ENCODE measurements around the gene BICDL2. TPM values are rescaled to one million over a fixed set of nuclear protein-coding genes. Genes with fewer than 3 reads are reported as not detected.

BICDL2 gene
- total RNA-seq, 2 experiments from 2014 or later = 0.40 to 0.46 TPM

DNA sequence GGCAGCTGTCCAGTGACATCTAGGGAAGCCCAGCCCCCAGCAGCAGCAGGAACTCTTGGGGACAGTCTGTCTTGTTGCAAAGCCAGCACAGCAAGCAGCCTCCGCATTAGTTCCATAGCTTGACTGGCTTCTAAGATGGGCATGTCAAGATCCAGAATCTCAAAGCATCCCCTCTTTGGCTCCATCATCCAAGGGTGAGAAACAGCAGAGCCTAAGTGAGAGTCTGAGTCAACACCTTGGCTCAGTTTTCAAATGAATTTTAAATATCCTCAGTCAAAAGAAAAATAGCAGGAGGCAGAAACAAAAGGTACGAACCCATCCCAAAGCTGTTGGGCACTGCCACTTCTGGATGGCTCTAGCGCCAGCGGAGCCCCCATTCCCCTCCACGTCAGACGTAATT lies 21.8 kb downstream of the BICDL2 start:
- no peaks in the 10 kb centered on the region for H3K9me3 Mint-ChIP-seq
- ChIA-PET CTCF (no interaction called here), POLR2A (no interaction called here)
- peaks cover 14% of the 10 kb centered on the region for H3K4me1 Mint-ChIP-seq (ENCODE audit: low read depth)
- peaks cover 8% of the 10 kb centered on the region for H3K27me3 Mint-ChIP-seq
- intact Hi-C loops (cut with micrococcal nuclease) = no loop called here
- H3K36me3 Mint-ChIP-seq = no peaks in the 10 kb centered on the region
- no peak overlapping the region for H3K4me3 Mint-ChIP-seq
- no peak for DNase-seq
- no peak overlapping the region for H3K27ac Mint-ChIP-seq

DNA sequence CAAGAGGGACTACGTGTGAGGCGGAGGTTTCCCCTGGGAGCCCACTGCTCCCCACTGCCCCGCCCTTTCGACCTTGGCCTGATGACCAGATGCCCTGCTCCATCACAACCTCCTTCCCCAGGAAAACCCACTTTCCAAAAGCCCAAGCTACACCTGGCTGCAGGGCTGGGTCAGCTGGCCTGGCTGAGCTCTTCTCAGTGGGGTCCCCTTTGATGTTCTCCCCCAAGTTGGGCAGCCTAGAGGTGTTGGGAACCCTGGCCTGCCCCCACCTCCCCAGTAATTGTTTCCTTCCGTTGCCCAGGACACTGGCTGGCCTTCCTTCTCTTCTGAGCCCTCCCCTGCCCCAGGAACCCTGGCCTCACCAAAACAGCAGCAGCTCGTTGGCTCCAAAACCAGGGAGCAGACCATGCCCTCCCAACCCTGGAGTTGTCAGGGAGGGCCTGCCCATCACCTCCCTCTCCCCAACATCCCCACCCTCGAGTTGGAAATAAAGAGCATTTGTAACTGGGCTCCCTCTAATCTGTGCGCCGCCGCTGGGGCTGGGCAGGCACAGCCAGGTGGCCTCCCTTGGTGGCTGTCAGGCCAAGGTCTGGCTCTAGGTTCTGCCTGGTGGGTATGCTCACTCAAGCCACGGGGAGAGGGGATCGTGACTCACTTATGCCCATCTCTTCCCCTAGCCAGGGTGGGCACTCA lies 22.6 kb downstream of the BICDL2 start:
- peaks cover 7% of the 10 kb centered on the region for H3K4me1 Mint-ChIP-seq (ENCODE audit: low read depth)
- POLR2A ChIA-PET = no interaction called here
- DNase-seq = no peak
- no peak overlapping the region for H3K4me3 Mint-ChIP-seq
- no peaks in the 10 kb centered on the region for H3K9me3 Mint-ChIP-seq
- CTCF ChIA-PET = interaction anchor here (1.0 kb wide), 1 partner anchor 14 kb away, joined by 3 read pairs; no protein-coding TSS in a partner anchor
- intact Hi-C loops (cut with micrococcal nuclease) = no loop called here
- H3K36me3 Mint-ChIP-seq = no peaks in the 10 kb centered on the region
- H3K27ac Mint-ChIP-seq = peak overlapping the region; percentile 5
- peaks cover 8% of the 10 kb centered on the region for H3K27me3 Mint-ChIP-seq

DNA sequence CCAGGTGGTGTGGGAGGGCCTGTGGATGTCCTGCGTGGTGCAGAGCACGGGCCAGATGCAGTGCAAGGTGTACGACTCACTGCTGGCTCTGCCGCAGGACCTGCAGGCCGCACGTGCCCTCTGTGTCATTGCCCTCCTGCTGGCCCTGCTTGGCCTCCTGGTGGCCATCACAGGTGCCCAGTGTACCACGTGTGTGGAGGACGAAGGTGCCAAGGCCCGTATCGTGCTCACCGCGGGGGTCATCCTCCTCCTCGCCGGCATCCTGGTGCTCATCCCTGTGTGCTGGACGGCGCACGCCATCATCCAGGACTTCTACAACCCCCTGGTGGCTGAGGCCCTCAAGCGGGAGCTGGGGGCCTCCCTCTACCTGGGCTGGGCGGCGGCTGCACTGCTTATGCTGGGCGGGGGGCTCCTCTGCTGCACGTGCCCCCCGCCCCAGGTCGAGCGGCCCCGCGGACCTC lies 23.2 kb downstream of the BICDL2 start:
- no peaks in the 10 kb centered on the region for H3K9me3 Mint-ChIP-seq
- CTCF ChIA-PET = interaction anchor here (1.0 to 14.6 kb wide), 2 partner anchors 13 to 14 kb away, joined by 3 to 412 read pairs; partner anchors contain the start of genes CLDN6, HCFC1R1, THOC6 and TNFRSF12A
- no peak for DNase-seq

DNA sequence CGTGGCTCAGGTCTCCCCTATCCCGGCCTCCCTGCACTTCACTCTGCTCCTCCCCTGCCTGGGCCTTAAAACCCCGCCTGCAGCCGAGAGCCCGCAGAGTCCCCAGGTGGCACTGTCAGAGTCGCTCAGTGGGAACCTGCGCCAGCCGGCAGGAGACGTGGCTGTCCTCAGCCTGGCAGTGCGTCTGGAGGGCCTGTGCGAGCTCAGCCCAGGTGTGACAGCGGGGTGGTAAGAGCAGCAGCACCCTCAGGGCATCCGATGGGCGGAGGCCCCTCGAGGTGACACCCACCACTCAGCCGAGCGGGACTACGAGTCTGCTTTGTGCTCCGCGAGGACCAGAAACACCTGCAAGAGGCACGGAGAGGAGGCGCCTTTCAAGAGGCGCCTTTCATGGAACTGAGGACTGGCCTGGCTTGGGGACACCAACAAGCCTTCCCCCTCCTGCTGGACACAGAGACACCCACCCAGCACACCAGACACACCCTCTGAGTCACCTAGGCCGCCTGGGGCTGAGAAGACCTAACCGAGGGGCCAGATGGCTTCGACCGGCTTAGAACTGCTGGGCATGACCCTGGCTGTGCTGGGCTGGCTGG lies 23.8 kb downstream of the BICDL2 start, which contains the start of gene CLDN9:
CLDN9 (plus strand) TSS at position 96 of the 593 bp plus-strand sequence; CDS start at position 536, 440 bp downstream.
- ChIA-PET CTCF (interaction anchor here (0.5 to 14.6 kb wide), 2 partner anchors 9 to 13 kb away, joined by 3 to 412 read pairs; partner anchors contain the start of genes CLDN6, HCFC1R1, THOC6 and TNFRSF12A), POLR2A (no interaction called here)
- intact Hi-C loops (cut with micrococcal nuclease) = no loop called here

More for the DNA sequence above, 23.2 kb downstream of the BICDL2 start:
- POLR2A ChIA-PET = no interaction called here
- no peak overlapping the region for H3K27ac Mint-ChIP-seq
- H3K27me3 Mint-ChIP-seq = peaks cover 8% of the 10 kb centered on the region
- H3K4me1 Mint-ChIP-seq (ENCODE audit: low read depth) = peaks cover 10% of the 10 kb centered on the region
- no peaks in the 10 kb centered on the region for H3K36me3 Mint-ChIP-seq
- H3K4me3 Mint-ChIP-seq = no peak overlapping the region
- intact Hi-C loops (cut with micrococcal nuclease) = no loop called here

DNA sequence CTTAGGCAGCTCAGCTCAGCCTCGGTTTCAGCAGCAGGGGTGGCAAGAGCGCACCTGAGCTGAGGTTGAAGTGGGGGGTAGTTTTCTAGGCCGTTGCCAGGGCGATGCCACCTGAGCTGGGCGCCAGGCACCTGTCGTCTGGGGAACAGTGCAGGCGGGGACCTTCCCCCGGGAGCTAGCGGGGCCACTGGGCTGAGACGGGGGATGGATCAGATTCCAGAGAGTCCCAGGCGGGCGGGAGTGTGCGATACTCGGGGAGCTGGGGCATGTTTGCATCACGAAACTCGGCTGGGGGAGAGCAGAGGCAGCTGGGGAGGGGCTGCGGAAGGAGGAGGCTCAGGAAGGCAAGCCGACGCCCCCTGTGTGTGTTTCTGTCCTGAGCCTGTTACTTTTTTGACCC lies 24.5 kb downstream of the BICDL2 start:
- POLR2A ChIA-PET = no interaction called here
- no peaks in the 10 kb centered on the region for H3K36me3 Mint-ChIP-seq
- H3K4me1 Mint-ChIP-seq (ENCODE audit: low read depth) = peaks cover 17% of the 10 kb centered on the region
- H3K27me3 Mint-ChIP-seq = peaks cover 8% of the 10 kb centered on the region
- CTCF ChIA-PET = interaction anchor here (0.5 to 14.6 kb wide), 2 partner anchors 8 to 14 kb away, joined by 3 to 412 read pairs; partner anchors contain the start of genes CLDN6, HCFC1R1, THOC6 and TNFRSF12A
- no peak overlapping the region for H3K4me3 Mint-ChIP-seq
- DNase-seq = no peak
- H3K9me3 Mint-ChIP-seq = no peaks in the 10 kb centered on the region
- H3K27ac Mint-ChIP-seq = no peak overlapping the region
- intact Hi-C loops (cut with micrococcal nuclease) = no loop called here

More for the DNA sequence above, 23.8 kb downstream of the BICDL2 start, which contains the start of gene CLDN9:
- DNase-seq = no peak
- no peak within 1 kb of the TSS for H3K4me3 Mint-ChIP-seq
- peaks cover 10% of the 10 kb centered on the region for H3K4me1 Mint-ChIP-seq (ENCODE audit: low read depth)
- no peaks in the 10 kb centered on the region for H3K36me3 Mint-ChIP-seq
- peaks cover 8% of the 10 kb centered on the region for H3K27me3 Mint-ChIP-seq
- H3K9me3 Mint-ChIP-seq = no peaks in the 10 kb centered on the region
- no peak within 1 kb of the TSS for H3K27ac Mint-ChIP-seq

DNA sequence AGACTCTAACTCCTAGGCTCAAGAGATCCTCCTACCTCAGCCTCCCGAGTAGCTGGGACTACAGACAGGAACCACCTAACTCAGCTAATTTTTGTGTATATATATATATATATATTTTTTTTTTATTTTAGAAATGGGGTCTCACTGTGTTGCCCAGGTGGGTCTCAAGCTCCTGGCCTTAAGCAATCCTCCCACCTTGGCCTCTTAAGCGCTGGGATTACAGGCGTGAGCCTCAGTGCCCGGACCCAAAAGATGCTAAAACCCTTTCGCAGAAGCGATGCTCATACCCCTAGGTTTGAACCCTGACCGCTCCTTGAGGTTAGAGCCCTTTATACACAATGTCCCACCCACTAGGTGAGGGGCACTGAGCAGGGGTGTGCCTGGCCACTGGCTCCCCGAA lies 26.2 kb downstream of the BICDL2 start:
- no peak overlapping the region for H3K27ac Mint-ChIP-seq
- ChIA-PET POLR2A (no interaction called here), CTCF (interaction anchor here (1.4 to 14.6 kb wide), 2 partner anchors 16 to 83 kb away, joined by 3 to 412 read pairs; partner anchors contain the start of genes CLDN6, HCFC1R1, THOC6 and TNFRSF12A)

DNA sequence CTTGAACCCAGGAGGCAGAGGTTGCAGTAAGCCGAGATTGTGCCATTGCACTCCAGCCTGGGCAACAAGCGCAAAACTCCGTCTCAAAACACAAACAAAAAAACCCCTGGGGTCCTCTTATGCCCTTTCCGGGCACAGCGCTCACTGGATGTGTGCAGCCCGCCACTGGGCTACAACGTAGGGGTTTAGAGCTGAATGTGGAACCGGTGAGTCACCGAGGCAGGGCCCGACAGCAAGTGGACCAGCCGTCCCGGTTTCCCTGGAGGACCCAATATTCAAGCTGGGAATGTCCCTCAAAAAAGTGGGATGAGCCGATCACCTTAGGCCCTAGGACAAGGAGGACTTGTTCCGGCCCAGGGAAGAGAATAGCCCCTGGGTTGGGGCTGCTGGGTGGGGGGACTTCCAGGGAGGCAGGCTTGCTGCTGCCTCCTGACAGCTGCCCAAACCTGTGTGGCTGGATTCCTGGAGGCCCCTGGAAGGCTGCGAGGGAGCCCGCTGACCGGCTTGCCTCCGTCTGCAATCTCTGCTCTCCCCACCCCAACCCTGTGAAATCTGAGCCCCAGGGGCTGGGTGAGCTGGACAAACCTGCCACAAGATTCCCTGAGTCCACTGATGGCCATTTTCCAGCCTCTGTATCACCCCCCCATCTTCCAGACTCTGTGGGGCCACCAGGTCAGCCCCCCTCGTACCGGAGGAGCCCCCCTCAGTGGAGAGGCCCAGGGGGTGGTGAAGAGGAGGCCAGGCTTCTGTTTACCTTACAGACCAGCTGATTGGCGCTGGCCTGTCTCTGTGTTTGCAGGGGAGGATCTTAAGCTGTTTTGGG lies 27.0 kb downstream of the BICDL2 start:
- H3K4me3 Mint-ChIP-seq = no peak overlapping the region
- CTCF ChIA-PET = interaction anchor here (1.4 to 14.6 kb wide), 2 partner anchors 16 to 83 kb away, joined by 3 to 412 read pairs; partner anchors contain the start of genes CLDN6, HCFC1R1, THOC6 and TNFRSF12A
- POLR2A ChIA-PET = no interaction called here
- no peak overlapping the region for H3K27ac Mint-ChIP-seq
- peaks cover 24% of the 10 kb centered on the region for H3K4me1 Mint-ChIP-seq (ENCODE audit: low read depth)
- intact Hi-C loops (cut with micrococcal nuclease) = no loop called here
- H3K36me3 Mint-ChIP-seq = no peaks in the 10 kb centered on the region
- H3K9me3 Mint-ChIP-seq = no peaks in the 10 kb centered on the region
- DNase-seq = no peak
- H3K27me3 Mint-ChIP-seq = peaks cover 8% of the 10 kb centered on the region

More for the DNA sequence above, 26.2 kb downstream of the BICDL2 start:
- Mint-ChIP-seq H3K9me3 (no peaks in the 10 kb centered on the region), H3K27me3 (peaks cover 8% of the 10 kb centered on the region), H3K4me1 (ENCODE audit: low read depth) (peaks cover 22% of the 10 kb centered on the region), H3K4me3 (no peak overlapping the region), H3K36me3 (no peaks in the 10 kb centered on the region)
- intact Hi-C loops (cut with micrococcal nuclease) = no loop called here
- DNase-seq = no peak

DNA sequence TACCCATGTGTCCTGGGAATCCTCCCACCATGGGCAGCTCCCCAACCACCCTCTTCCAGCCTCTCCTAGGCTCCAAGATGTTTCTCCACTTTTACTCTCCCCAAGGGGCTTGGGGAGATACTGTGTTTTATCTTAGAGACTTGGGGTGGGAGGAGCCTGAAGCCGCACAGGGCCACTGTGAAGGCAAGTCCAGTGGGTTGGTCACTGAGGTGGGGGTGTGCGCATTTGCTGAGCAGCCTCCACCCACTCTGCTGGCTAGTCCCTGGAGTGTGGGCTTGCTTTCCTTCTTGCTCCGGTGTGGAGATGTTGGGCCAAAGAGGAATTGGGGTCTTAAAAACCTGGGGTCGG lies 28.1 kb downstream of the BICDL2 start:
- H3K4me1 Mint-ChIP-seq (ENCODE audit: low read depth) = peaks cover 26% of the 10 kb centered on the region
- POLR2A ChIA-PET = no interaction called here

DNA sequence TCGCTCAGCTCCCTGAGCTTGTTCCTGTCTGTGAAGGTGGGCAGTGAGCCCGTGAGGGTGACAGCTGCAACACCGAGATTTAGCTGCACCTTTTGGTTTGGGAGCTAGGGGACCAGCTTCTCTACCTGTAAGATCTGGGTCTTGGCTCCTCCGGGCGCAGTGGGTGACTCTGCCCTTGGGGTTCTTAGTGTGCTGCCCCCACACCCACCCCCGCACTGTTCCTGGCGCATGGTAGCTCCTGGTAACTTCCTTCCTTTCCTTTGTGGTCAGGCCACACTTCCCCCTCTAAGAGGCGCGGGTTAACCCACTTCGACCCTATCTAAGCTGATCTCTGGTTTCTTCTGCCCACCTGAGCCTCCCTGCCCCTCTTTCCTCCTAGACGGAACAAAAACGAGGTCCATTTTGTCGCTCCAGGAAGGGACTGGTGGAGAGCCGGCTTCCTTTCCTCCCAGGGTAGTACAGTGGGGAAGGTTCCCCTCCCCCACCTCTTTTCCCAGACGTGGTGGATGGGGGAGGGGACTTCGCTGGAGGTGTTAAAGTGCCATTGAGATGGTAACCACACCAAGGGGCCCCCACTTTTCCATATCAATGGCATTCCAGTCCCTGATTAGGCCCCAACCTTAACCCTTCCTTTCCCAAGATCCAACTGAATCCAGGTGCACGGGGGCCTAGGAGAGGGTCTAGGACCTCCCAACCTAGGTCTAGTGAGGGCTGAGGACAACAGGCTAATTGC lies 28.6 kb downstream of the BICDL2 start:
- POLR2A ChIA-PET = interaction anchor here (1.1 kb wide), 1 partner anchor 11 kb away, joined by 3 read pairs; no protein-coding TSS in a partner anchor
- Mint-ChIP-seq H3K27ac (no peak overlapping the region), H3K27me3 (peaks cover 8% of the 10 kb centered on the region), H3K36me3 (no peaks in the 10 kb centered on the region), H3K9me3 (no peaks in the 10 kb centered on the region), H3K4me1 (ENCODE audit: low read depth) (peaks cover 26% of the 10 kb centered on the region), H3K4me3 (no peak overlapping the region)
- DNase-seq = peak; percentile 29
- intact Hi-C loops (cut with micrococcal nuclease) = no loop called here
- CTCF ChIA-PET = interaction anchor here (1.1 to 14.6 kb wide), 4 partner anchors 18 to 122 kb away, joined by 3 to 412 read pairs (median 6); partner anchors contain the start of genes CLDN6, HCFC1R1, THOC6 and TNFRSF12A

More for the DNA sequence above, 28.1 kb downstream of the BICDL2 start:
- no peaks in the 10 kb centered on the region for H3K9me3 Mint-ChIP-seq
- intact Hi-C loops (cut with micrococcal nuclease) = no loop called here
- no peak for DNase-seq
- H3K27ac Mint-ChIP-seq = no peak overlapping the region
- no peak overlapping the region for H3K4me3 Mint-ChIP-seq
- H3K36me3 Mint-ChIP-seq = no peaks in the 10 kb centered on the region
- CTCF ChIA-PET = interaction anchor here (14.6 kb wide), 1 partner anchor 18 kb away, joined by 412 read pairs; the partner anchor contains the start of genes CLDN6, HCFC1R1, THOC6 and TNFRSF12A
- peaks cover 8% of the 10 kb centered on the region for H3K27me3 Mint-ChIP-seq

DNA sequence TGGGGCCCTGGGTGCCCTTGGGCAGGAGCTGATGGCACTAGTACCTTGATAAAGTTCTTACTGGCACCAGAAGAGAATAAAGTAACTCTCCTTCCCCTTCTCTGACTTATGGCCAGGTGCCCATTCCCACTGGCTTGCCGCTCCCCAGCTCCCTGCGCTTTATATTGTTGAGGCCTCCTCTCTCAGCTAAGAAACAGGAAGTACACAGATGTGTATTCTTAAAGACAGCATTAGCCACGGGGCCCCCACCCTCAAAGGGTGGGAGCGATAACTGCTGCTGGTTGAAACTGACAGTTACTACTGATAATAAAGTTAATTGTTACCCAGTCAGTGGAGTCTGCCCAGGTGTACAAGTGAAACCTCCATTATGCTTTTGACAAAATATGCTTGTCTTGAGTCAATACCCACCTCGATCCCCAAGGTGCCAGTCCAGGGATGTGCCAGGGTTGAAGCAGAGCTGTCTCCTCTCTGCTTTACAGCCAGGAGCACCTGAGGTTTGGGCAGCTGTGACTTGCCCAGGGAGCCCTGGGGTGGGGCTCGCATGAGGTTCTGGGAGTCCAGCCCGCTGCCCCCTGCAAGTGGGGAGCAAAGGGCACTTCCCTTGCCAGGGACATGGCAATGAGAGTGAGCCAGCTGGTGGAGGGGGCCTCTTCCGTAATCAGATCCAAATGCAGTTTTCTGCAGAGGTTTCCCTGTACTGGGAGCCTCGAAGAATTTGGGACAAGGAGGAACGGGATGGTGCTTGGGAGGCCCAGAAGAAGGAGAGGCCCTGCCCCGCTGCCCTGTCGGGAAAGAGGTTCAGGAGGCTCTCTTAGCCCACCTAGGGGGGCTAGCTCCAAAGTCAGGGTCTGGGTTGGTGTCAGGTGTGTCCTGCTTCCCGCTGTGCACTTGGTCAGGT lies 29.4 kb downstream of the BICDL2 start:
- no peak for DNase-seq
- Mint-ChIP-seq H3K4me1 (ENCODE audit: low read depth) (peaks cover 26% of the 10 kb centered on the region), H3K9me3 (no peaks in the 10 kb centered on the region), H3K4me3 (no peak overlapping the region), H3K27me3 (peaks cover 4% of the 10 kb centered on the region), H3K36me3 (no peaks in the 10 kb centered on the region), H3K27ac (no peak overlapping the region)
- CTCF ChIA-PET = interaction anchor here (1.1 to 14.6 kb wide), 4 partner anchors 19 to 122 kb away, joined by 3 to 412 read pairs (median 6); partner anchors contain the start of genes CLDN6, HCFC1R1, THOC6 and TNFRSF12A
- POLR2A ChIA-PET = interaction anchor here (0.6 to 1.1 kb wide), 2 partner anchors 12 to 37 kb away, joined by 3 to 4 read pairs; no protein-coding TSS in a partner anchor
- intact Hi-C loops (cut with micrococcal nuclease) = no loop called here

All from activated CD4-positive, alpha-beta memory T cell treated with anti-CD3 and anti-CD28 coated beads for 36 hours (primary cell).